Keratinocyte (primary cell): Measurements from ENCODE around the gene GNA14. TPM values are rescaled to one million over a fixed set of nuclear protein-coding genes. Genes with fewer than 3 reads are reported as not detected.
"Not testable (repeated sequence)": the region's sequence is repeated elsewhere in the genome, so short reads cannot be mapped to it uniquely, and the experiment has no call there.

Experiments used
- DNase-seq: peaks from one replicate; pipeline ENCODE4 v3.0.0-alpha.2; 2011; ENCODE audit warnings: low read depth, missing footprints, low spot score
- FAIRE-seq: peaks from 2 replicates; lab custom pipeline; 2011; peaks lifted over from hg19 to GRCh38; lab: Jason Lieb, UNC
- H2AFZ ChIP-seq: 2 replicates; pipeline ENCODE4 v1.6.0; 2012; ENCODE audit warnings: low read length, control low read depth, inconsistent platforms; ENCODE audit not compliant: control insufficient read depth
- H3K27ac ChIP-seq: 2 replicates; pipeline ENCODE4 v1.5.1; 2011; ENCODE audit warnings: low read length; ENCODE audit not compliant: control insufficient read depth, insufficient read depth
- H3K27me3 ChIP-seq: 3 replicates; pipeline ENCODE4 v1.6.0; 2011; ENCODE audit warnings: low read length; ENCODE audit not compliant: control insufficient read depth, insufficient read depth; ENCODE audit errors: extremely low read depth
- H3K36me3 ChIP-seq, 2 experiments: 2 replicates in 1 of 2; 3 replicates in 1 of 2; pipeline ENCODE4 v1.5.1; 2011; ENCODE audit warnings: low read length in 2 of 2, mild to moderate bottlenecking in 1 of 2; ENCODE audit not compliant: control insufficient read depth in 2 of 2, insufficient read depth in 2 of 2; ENCODE audit errors: extremely low read depth in 1 of 2
- H3K4me1 ChIP-seq: 3 replicates; pipeline ENCODE4 v1.5.1; 2011; ENCODE audit warnings: low read length; ENCODE audit not compliant: control insufficient read depth, insufficient read depth; ENCODE audit errors: extremely low read depth
- H3K4me2 ChIP-seq: 3 replicates; pipeline ENCODE4 v1.6.0; 2011; ENCODE audit warnings: low read depth, low read length; ENCODE audit not compliant: control insufficient read depth, insufficient read depth; ENCODE audit errors: extremely low read depth
- H3K4me3 ChIP-seq, 3 experiments: fragments of 200-600 bp in 1 of 3; sonication (generic) in 1 of 3; 2 replicates in 2 of 3; 3 replicates in 1 of 3; pipeline ENCODE4 v1.5.1; 2011 to 2016; ENCODE audit warnings: low read length in 3 of 3, mild to moderate bottlenecking in 3 of 3, control low read depth in 2 of 3, inconsistent platforms in 1 of 3, low read depth in 1 of 3, mixed read lengths in 1 of 3, mixed run types in 1 of 3, moderate library complexity in 1 of 3; ENCODE audit not compliant: control insufficient read depth in 2 of 3, insufficient read depth in 2 of 3; ENCODE audit errors: extremely low read depth in 1 of 3
- H3K79me2 ChIP-seq: 2 replicates; pipeline ENCODE4 v1.6.0; 2012; ENCODE audit warnings: low read length; ENCODE audit not compliant: control insufficient read depth, insufficient read depth
- H3K9ac ChIP-seq: 3 replicates; pipeline ENCODE4 v1.6.0; 2011; ENCODE audit warnings: low read length; ENCODE audit not compliant: control insufficient read depth, insufficient read depth; ENCODE audit errors: extremely low read depth
- H3K9me1 ChIP-seq: 3 replicates; pipeline ENCODE4 v1.6.0; 2011; ENCODE audit warnings: low read length; ENCODE audit not compliant: control insufficient read depth, insufficient read depth; ENCODE audit errors: extremely low read depth
- H3K9me3 ChIP-seq: 2 replicates; pipeline ENCODE4 v1.5.1; 2012; ENCODE audit warnings: low read depth, low read length; ENCODE audit not compliant: control insufficient read depth
- H4K20me1 ChIP-seq: 3 replicates; pipeline ENCODE4 v1.6.0; 2011; ENCODE audit warnings: low read length; ENCODE audit not compliant: control insufficient read depth, insufficient read depth; ENCODE audit errors: extremely low read depth
- EZH2 ChIP-seq: IDR thresholded peaks from one replicate; pipeline ENCODE4 v1.6.1; 2012; ENCODE audit warnings: inconsistent platforms, mild to moderate bottlenecking, low read length, moderate library complexity
- dilution Hi-C: fragments of 300-500 bp; cut with MboI; formaldehyde crosslinking; loops from one replicate; pipeline ENCODE4 v1.7.0; 2020; ENCODE audit warnings: low sequenced_read_pairs; ENCODE audit not compliant: extremely low pct_ligation_motif_present
- polyA plus RNA-seq, 5 experiments: library from polyadenylated mRNA; depleted of rRNA in 3 of 5; stranded (reverse) in 3 of 5; stranded (forward) in 1 of 5; unstranded in 1 of 5; fragments of >200 nt; gene quantifications; 1 replicate in 1 of 5; 2 replicates in 3 of 5; 3 replicates in 1 of 5; pipeline versions ENCODE4 v1.2.1 to v1.2.3, GENCODE V29; 2011 to 2012; ENCODE audit warnings: missing spikeins in 2 of 5, low read depth in 1 of 5, low replicate concordance in 1 of 5
- TF ChIP-seq, protein P1 (sequence below), 3 experiments: IDR thresholded peaks in 1 of 3; conservative IDR thresholded peaks in 1 of 3; optimal IDR thresholded peaks in 1 of 3; 2 replicates in 2 of 3; 3 replicates in 1 of 3; pipeline versions ENCODE3 to v1.5.1; 2011; ENCODE audit warnings: low read length in 3 of 3, mild to moderate bottlenecking in 3 of 3, moderate library complexity in 2 of 3, control low read depth in 1 of 3, inconsistent platforms in 1 of 3; ENCODE audit not compliant: insufficient read depth in 2 of 3; ENCODE audit errors: extremely low read depth in 1 of 3

GNA14 gene
- polyA plus RNA-seq, 1 donor (not counting 4 experiments of a cell fraction or from before 2014, with no cell fraction given): not detected

DNA sequence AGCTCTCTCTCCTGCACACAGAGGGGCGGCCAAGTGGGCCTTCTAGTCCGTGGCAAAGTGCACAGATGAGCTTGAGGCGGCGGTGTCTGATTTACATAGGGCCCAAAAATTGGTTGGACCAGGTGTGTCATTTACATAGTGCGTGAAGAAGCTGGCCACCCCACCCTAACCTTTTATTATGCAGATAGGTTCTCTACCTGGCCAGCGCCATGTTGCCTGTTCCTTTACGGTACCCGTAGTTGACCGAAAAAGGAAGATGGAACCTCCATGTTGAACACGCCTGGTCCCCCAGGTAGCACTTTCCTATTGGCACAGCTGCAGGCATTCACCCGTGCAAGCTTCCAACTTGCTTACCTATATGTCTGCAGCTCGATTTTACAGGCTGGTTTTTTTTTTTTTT, 61.5 kb downstream of the GNA14 start:
- Histone ChIP-seq H3K9me3 (no peaks in the 10 kb centered on the region), H3K4me2 (no peak overlapping the region), H3K4me3 (no peak overlapping the region), H3K27ac (no peak overlapping the region), H3K9me1 (no peaks in the 10 kb centered on the region), H3K4me1 (peaks cover 13% of the 10 kb centered on the region), H3K27me3 (no peaks in the 10 kb centered on the region), H3K9ac (no peak overlapping the region), H3K79me2 (no peaks in the 10 kb centered on the region), H3K36me3 (no peaks in the 10 kb centered on the region), H2AFZ (no peak overlapping the region), H4K20me1 (no peaks in the 10 kb centered on the region)
- dilution Hi-C loops: no loop called here
- DNase-seq (no peak), FAIRE-seq (no peak)
- TF ChIP-seq EZH2: no peak
- TF ChIP-seq, protein P1, sequence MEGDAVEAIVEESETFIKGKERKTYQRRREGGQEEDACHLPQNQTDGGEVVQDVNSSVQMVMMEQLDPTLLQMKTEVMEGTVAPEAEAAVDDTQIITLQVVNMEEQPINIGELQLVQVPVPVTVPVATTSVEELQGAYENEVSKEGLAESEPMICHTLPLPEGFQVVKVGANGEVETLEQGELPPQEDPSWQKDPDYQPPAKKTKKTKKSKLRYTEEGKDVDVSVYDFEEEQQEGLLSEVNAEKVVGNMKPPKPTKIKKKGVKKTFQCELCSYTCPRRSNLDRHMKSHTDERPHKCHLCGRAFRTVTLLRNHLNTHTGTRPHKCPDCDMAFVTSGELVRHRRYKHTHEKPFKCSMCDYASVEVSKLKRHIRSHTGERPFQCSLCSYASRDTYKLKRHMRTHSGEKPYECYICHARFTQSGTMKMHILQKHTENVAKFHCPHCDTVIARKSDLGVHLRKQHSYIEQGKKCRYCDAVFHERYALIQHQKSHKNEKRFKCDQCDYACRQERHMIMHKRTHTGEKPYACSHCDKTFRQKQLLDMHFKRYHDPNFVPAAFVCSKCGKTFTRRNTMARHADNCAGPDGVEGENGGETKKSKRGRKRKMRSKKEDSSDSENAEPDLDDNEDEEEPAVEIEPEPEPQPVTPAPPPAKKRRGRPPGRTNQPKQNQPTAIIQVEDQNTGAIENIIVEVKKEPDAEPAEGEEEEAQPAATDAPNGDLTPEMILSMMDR (optimal IDR thresholded peaks at IDR 0.05 in 1 of 3, IDR thresholded peaks at IDR 0.05 in 1 of 3, conservative IDR thresholded peaks at IDR 0.05 in 1 of 3; ENCODE audit: extremely low read depth in 1 of 3, insufficient read depth in 2 of 3, low read length in 3 of 3): no peak

DNA sequence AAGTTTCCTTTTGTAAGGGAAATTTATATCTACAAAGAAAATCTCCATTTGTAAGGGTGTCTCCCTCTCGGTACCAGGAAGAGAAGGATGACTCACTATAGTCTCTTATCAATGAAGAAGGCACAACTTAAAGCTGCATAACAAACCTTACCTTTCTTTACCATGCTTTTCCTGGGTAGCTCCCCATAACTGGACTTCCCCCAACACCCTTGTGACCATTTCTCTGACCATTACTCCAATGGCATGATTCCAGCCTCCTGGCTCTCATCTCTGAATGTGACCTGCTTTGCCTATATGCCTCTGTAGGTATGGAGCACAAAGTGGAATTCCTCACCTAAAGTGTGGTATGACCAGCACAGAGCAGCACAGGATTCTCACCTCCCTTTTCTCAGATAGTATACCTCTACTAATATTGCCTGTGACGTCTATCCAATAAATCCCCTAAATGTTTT, 62.8 kb downstream of the GNA14 start:
- Histone ChIP-seq H3K9me1 (no peaks in the 10 kb centered on the region), H3K9me3 (no peaks in the 10 kb centered on the region), H2AFZ (no peak overlapping the region), H3K36me3 (no peaks in the 10 kb centered on the region), H3K4me2 (no peak overlapping the region), H3K27me3 (no peaks in the 10 kb centered on the region), H3K4me3 (no peak overlapping the region), H3K9ac (no peak overlapping the region), H3K27ac (no peak overlapping the region), H3K4me1 (peaks cover 13% of the 10 kb centered on the region), H3K79me2 (no peaks in the 10 kb centered on the region), H4K20me1 (no peaks in the 10 kb centered on the region)
- FAIRE-seq (no peak), DNase-seq (no peak)
- TF ChIP-seq EZH2: no peak
- TF ChIP-seq, protein P1 (optimal IDR thresholded peaks at IDR 0.05 in 1 of 3, IDR thresholded peaks at IDR 0.05 in 1 of 3, conservative IDR thresholded peaks at IDR 0.05 in 1 of 3; ENCODE audit: extremely low read depth in 1 of 3, insufficient read depth in 2 of 3, low read length in 3 of 3): no peak
- dilution Hi-C loops: no loop called here

DNA sequence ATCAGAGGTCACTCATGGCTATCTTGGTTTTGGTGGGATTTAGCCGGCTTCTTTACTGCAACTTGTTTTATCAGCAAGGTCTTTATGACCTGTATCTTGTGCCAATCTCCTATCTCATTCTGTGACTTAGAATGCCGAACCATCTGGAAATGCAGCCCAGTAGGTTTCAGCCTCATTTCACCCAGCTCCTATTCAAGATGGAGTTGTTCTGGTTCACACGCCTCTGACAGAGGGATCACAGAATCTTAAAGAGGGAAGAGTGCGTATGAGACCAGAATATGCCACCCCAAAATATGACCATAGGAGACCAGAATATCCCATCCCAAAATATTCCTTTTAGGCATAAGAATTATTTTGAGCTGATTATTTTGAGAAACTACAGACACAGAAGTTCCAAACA, 63.2 kb downstream of the GNA14 start:
- H3K9ac ChIP-seq, H3K4me3 ChIP-seq, H3K4me2 ChIP-seq, H4K20me1 ChIP-seq, dilution Hi-C loops, H3K9me3 ChIP-seq, H3K27me3 ChIP-seq, FAIRE-seq, H3K36me3 ChIP-seq, H3K9me1 ChIP-seq, DNase-seq, H3K27ac ChIP-seq, H3K79me2 ChIP-seq, H2AFZ ChIP-seq: not testable (repeated sequence)
- peaks cover 13% of the 10 kb centered on the region for H3K4me1 ChIP-seq
